HG03439 (cell line): ENCODE measurements around the gene LGI4.
"Not testable (repeated sequence)": the region's sequence is repeated elsewhere in the genome, so short reads cannot be mapped to it uniquely, and the experiment has no call there.

ENCODE experiments used
- ATAC-seq: cut with Tn5 transposase; IDR thresholded peaks from one replicate; pipeline ENCODE4 v1.9.1; 2021; ENCODE audit warnings: mild to moderate bottlenecking, moderate library complexity; ENCODE audit not compliant: unreplicated experiment

Gene LGI4

DNA sequence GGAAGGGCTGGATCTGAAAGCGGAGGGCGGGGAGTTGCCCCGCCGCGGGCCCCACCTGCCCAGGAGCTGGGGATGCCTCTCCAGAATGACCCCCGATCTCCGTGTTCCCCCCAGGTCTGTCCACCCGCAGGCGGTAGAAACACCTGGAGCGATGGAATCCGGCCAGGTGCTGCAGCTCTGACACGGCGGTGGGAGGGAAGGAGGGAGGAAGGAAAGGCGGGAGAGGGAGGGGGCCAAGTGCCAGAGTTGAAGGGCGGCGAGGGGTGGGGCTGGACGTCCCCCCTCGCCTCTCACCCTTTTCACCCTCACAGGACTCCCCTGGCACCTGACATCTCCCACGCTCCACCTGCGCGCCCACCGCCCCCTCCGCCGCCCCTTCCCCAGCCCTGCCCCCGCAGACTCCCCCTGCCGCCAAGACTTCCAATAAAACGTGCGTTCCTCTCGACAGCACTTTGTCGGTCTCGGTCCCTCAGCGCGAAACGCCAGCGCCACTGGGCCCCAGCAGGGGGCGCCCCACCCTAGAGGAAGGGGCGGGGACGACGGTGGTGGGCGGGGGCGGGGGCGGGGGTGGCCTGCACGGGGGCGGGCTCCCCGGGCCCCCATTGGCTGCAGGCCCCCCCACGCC lies 7.9 kb upstream of the LGI4 start:
- no peak for ATAC-seq

DNA sequence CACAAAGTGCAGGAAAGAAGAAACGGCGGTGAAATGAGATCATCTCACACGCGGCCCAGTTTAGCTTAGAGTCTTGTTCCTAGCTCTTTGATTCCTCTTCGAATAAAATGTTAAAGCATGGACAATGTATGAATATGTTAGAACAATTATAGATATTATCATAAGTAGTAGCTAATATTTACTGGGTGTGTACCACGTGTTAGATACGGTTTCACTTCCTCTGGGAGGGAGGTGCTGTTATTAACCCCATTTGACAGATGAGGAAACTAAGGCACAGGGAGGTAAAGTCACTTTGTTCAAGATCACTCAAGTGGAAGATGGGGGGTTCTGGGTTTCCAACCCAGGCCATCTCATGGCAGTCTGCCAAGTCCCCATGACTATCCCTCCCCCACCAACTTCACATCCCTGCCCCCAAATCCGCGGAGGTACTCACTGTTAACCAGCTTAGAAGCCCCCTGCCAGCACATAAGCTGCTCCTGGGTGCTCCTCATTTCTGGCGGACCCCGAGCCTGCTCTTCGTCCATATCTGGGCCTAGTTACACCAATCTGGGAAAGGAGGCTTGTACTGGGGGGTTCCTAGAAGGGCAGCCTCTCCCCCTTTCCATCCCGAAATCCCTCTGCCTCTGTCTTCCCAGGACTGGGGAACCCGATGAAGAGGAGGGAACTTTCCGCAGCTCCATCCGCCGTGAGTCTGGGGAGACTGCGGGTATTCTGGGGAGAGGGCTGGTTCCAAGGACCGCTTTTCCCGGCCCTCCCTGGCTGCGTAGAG lies 7.2 kb upstream of the LGI4 start:
- no peak for ATAC-seq

DNA sequence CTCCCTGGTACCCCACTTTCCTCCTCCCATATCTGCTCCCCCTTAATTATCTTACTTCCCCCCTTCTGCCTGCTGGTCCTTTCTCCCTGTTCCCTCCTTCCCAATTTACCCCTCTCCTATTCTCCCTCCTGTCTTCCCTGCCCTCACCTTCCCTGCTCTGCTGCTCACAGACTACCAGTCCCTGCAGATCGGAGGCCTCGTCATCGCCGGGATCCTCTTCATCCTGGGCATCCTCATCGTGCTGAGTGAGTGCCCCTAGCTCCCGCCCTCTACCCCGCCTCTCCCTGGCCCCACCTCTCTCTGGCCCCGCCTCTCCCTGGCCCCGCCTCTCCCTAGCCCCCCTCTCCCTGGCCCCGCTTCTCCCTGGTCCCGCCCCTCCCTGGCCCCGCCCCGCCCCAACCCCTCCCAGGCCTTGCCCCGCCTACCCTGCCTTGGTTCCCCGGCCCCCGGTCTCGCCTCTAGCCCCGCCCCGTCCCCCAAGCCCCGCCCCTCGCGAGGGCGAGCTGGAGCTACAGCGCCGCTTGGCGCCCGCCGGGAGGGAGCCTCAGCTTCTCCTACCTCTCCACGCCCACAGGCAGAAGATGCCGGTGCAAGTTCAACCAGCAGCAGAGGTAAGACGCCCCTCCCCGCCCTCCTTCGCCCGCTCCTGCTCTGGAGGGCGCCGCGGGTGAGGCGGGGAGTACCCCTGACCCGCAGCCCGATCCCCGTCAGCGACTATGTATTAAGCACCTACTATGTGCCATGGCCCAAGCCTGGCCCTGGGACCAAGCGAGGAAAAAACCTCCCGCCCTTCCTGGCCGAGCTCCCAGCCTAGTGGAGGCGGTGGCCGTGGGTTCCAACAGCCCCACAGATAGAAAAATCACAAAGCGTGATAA lies 6.3 kb upstream of the LGI4 start:
- ATAC-seq, result no peak

DNA sequence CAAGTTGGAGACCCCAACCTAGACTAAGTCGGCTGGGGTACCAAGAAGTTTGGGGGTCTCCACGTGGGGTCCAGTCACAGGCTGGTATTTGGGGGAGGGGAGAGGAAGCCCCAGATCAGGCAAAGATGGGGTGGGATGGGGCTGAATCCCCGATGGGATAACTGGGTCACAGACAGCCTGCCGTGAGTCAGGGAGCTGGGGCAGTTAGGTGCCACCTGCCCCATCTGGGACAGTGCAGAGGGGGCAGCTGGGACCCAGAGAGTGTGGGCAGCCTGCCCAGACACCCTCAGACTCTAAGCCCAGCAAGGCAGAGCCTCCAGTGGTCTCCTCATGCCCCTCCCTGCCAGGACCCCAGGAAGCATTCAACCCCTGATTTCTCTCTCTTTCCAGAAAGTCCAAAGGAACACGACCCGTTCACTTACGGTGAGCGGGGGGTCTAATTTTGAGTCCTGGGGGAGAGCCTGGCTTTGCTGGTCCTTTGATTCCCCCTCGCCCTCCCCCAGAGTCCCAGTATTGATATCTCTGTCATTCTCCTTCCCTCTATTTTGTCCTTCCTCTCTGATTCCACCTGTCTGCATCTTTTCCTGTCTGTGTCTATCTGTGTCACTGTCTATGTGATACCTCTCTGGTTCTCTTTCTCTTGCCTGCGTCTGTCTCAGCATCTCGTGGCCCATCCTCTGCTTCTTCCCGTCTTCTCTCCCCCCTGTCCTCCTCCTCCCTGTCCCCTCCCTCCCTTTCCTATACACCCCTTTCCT lies 5.5 kb upstream of the LGI4 start:
- no peak for ATAC-seq

DNA sequence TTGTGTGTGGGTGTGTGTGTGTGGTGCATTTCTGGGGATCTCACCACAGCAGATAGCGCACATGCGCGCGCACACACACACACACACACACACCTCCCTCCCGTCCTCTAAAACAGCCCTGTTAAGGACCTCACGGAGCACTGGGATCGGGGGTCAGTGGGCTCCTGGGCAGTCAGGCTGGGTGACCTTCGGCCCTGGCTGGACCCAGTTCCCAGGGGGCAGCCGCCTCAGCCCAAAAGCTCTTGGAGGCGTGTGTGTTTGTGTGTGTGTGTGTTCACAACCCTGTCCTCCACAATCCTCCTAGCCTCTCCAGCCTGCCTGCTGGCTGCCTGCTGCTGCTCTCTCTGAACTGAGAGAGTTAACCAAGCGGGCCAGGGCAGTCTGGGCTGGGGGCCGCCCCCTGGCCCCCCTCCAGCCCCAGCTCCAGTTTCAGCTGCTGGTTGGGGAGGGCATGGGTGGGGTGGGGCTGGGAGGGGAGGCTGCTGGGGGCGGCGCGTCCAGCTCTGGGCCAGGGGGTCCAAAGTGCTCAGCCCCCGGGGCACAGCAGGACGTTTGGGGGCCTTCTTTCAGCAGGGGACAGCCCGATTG lies 3.5 kb upstream of the LGI4 start, which contains the start of gene FXYD1:
Gene FXYD1, plus strand, starts transcription at position 520 of the 588 bp plus-strand sequence. CDS start 1,256 bp downstream, outside the sequence.
- ATAC-seq, result no peak

DNA sequence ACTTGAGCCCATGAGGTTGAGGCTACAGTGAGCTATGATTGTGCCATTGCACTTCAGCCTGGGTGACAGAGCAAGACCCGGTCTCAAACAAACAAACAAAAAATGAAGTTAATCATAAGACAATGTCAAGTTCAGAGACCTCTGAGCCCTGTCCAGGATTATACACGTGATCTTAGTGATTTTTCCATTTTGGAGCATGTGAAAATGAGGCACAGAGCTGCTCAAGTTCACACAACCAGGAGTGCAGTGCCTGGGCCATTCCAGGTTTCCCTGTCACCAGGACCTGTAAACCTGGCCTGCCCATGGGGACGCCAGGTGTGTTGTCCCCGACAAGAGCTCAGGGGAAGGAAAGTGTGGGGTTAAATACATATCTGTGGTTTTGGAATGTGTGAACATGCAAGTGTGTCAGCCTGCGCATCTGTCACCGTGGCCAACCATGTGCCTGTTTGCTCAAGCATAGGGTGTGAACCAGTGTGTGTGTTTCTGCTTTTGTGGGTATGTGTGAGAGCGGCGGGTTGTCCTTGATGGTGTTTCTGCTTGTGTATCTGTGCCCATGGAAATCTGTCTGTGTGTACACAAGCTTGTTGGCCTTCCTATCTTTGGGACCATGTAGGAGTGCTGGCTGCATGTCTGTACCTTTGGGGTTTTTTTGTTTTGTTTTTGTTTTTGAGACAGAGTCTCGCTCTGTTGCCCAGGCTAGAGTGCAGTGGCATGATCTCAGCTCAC lies 2.3 kb upstream of the LGI4 start:
- no peak for ATAC-seq

DNA sequence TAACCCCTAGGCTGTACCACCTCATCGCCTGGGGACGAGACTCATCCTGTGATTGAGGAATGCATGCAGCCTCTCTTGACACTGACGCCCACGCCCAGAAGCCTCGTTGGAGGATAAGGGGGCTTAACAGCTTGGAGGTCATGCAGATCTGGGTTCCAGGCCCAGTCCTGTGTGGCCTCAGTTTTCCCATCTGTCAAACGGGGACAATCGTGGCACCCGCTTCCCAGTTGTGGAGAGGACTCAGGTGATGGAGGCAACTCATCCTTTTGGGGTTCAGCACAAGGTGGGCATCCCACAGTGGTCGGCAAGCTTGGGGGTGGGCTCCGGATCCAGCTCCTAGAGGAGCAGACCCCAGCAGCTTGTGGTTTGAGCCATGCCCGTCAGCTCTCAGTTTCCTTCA lies 1.4 kb upstream of the LGI4 start:
- ATAC-seq, result no peak

DNA sequence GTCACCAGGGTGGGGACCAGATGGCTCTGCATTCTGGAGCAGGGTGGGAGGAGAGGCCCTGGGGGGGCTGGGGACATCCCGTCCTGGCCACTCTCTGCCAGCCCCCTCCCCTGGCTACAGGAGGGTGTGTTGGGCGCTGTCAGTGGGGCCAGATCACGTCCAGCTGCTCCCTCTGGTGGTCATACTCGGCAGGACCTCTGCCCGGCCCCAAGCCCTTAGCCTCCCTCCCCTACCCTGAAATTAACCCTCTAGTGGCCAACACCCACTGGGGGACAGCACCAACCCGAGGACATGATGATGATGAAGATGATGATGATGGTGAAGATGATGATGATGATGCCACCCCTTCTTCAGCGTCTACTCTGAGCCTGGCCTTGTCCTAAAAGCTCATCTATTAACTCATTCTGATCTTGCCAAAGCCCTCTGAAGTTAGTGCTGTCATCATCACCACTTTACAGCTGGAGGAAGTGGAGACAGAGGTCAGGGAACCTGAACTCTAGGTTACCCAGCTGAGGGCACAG lies 590 bp upstream of the LGI4 start:
- peak; percentile 53 for ATAC-seq

DNA sequence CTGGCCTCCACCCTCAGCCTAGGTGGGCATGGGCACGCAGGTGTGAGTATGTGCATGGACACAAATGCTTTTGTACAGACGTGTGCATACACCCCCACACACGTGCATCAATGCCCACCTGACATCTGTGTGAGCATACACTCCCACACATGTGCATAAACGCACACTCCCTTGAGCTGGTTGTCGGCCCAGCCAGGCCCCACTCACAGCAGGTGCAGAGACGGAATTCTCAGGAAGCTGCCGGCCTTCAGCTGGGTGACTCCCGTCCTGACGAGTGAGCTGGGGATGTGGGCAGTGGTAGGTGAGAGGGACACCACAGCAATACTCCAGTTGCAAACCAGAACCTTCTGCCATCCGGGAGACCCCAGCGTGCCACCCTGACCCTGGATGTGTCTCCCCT lies 1.0 kb downstream of the LGI4 start:
- no peak for ATAC-seq

DNA sequence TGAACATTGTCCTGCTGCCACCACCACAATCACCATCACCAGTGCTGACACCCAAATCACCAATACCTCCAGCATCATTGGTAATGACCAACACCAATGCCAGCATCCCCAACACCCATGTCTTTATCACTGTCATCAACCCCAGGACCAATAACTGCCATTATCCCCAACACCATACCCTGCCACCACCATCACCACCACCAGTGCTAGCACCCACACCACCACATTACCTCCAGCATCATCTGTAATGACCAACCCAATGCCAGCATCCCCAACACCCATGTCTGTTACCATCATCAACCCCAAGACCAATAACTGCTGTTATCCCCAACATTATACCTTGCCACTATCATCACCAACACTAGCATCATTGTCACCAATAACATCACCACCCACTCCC lies 2.6 kb downstream of the LGI4 start:
- no peak for ATAC-seq

DNA sequence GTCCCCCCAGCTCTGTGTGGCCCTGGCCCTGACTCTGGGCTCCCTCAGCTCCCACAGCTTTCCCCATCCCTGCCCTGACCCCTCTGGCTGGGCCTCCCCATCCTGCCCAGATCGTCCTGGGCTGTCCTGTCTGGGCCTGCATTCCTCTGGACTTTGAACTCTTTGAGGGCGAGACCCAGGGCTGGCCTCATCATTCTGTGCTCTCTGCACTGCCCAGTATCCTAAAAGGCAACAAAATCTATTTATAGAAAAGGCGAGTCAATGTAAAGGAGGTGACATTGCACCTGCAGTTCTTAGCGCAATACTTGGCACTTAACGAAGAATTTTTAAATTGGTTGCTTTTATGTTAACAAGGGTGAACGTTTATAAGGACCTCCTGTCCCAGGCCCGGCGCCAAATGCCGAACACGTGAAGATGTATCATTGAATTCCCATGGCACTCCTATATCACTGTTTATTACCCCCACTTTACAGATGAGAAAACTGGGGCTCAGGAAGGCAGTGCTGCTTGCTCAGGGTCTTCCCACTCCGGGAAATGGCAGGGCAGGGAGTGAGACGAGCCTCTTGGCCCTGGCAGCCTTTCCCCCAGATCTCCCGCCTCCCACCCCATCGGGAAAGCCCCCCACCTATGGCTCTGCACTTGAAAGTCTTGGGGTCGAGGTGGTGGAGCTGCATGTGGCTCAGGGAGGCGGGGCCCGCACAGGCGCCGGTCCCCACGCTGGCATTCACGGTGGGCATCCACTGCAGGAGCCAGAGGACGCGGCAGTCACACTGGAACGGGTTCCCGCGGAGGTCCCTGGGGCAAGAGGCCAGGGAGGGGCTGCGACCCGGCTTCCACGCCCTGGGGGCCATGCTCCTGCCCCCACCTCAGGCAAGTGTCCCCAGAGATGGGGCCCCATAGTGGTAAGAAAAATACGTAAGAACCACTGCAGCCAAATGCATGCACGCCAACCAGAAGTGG lies 3.8 kb downstream of the LGI4 start:
- no peak for ATAC-seq

DNA sequence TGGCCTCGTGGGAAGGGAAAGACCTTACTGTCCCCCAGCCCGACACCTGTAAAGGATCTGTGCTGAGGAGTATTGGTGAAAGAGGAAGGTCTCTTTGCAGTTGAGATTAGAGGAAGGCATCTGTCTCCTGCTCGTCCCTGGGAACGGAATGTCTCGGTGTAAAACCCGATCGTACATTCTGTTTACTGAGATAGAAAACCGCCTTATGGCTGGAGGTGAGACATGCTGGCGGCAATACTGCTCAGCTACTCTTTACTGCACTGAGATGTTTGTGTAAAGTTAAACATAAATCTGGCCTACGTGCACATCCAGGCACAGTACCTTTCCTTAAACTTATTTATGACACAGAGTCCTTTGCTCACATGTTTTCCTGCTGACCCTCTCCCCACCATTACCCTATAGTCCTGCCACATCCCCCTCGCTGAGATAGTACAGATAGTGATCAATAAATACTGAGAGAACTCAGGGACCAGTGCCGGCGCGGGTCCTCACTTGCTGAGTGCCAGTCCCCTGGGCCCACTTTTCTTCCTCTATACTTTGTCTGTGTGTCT lies 5.1 kb downstream of the LGI4 start:
- ATAC-seq, result not testable (repeated sequence)

DNA sequence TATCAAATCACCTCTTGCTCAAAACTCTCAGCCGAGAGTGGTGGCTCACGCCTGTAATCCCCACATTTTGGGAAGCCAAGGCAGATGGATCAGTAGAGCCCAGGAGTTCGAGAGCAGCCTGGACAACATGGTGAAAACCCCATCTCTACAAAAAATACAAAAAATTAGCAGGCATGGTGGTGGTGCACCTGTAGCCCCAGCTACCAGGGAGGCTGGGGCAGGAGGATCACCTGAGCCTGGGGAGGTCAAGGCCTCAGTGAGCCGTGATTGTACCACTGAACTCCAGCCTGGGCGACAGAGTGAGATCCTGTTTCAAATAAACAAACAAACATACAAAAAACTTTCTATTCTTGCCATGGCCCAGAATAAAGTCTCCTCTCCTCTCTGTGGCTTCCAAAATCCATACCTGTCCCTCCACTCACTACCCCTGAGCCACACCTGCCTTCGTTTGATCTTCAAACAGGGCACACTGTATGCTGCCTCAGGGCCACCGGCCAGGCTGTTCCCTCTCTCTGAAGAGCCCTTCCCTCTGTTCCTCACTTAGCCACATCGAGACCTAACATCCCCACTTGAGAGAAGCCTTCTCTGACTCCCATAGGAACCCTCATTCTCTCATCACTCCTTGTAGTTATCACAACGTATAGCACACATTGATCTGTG lies 6.3 kb downstream of the LGI4 start:
- ATAC-seq, result no peak

DNA sequence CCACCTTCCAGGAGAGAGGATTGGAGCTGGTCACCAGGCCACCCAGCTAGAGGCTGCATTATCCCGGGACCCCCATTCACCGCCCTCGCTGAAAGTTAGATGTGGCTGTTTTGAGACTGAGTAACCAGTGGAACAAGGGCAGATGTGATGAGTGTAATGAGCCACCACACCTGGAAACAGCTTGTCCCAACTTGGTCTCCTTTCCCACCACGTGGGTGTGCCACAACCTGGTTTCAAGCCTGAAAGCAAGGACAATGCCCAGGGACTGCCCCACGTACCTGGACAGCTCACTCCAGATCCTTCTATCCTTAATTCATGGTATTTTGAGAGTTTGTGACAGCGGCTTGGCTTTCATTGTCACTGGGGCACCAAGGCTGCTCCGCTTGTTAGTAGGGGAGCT lies 7.0 kb downstream of the LGI4 start:
- ATAC-seq, result no peak

DNA sequence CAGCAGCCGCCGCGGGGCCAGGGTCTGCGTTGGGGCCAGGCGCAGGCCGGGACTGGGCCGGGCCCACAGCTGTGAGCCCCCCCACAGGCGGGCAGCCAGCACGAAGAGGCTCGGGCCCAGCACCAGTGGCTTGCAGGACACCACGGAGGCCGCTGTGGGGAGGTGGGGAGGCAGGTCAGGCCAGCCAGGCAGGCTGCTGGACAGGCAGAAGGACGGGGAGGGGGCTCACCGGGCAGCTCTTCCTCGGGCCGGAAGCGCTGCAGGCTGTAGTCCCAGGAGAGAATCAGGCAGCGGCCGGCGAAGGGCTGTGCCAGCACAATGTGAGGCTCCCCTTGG lies 8.3 kb downstream of the LGI4 start:
- ATAC-seq, result no peak

DNA sequence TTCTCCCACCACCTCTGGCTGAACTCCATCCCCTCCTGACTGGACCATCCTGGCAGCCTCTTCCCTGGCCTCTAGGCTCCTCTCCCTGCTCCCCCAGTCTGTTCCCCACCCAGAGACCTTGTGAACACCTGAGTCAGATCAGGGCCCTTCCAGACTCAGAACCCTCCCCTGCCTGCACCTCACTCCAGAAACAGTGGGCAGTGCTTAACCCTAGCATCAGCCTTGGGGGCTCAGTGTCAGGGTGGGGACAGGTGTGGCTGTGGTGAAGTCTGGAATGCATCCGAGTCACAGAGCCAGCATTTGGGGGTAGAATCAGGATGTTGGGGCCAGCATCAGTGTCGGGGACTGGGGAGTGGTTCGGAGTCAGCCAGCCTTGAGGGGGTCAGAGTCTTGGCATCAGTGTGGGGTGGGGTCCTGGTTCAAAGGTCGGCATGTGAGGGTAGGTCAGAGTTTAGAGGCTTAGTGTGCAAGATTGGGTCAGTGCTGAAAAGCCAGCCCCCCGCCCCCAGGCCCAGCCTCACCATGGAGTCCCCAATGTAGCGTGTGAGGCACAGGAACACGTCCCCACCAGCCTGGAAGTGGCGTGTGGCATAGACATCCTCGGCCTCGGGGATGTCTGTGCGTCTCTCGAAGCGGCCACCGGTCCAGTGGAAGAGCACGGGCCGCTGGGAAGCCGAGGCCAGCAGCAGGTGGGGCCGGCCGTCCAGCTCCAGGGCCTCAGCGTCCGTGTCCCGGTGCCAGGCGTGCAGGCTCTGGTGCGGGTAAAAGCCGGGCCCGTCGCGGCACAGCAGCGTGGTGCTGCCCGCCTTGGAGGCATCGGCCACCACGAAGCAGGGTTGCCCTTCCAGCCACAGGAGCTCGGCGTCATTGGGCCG lies 8.9 kb downstream of the LGI4 start:
- no peak for ATAC-seq

DNA sequence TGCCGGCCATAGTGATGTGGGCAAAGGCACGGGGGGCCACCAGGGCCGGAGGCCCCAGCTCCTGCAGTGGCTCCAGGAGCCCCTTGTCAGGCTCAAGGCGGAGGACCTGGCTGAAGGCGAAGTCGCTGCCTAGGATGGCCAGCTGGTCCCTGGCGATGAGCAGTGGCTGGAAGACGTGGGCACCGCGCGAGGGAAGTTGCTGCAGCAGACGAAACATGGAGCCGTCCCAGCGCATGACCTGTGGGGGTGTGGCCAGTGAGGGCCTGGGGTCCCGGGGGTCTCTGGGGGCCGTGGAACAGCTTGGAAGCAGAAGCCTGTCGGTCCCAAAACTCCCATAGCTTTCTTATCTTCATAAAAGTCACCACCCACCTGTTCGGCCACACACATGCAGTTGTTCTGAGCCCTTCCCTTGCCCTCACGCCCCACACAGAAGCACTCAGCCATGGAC lies 9.6 kb downstream of the LGI4 start:
- ATAC-seq, result no peak
